Measurements from ENCODE around the gene ANKRD18A. TPM values are rescaled to one million over a fixed set of nuclear protein-coding genes. Genes with fewer than 3 reads are reported as not detected.

ANKRD18A gene
- total RNA-seq, 1 experiment from 2014 or later = 46.0 TPM

GRCh38 chr9:38651400-38652042, 31.1 kb upstream of the ANKRD18A start:
- TF ChIP-seq CTCF (IDR thresholded peaks at IDR 0.05; ENCODE audit: unreplicated experiment) = no peak
- H3K36me3 Mint-ChIP-seq (ENCODE audit: insufficient read depth, unreplicated experiment) = no peaks in the 10 kb centered on the region
- H3K4me3 Mint-ChIP-seq (ENCODE audit: unreplicated experiment) = no peak overlapping the region
- ChIA-PET CTCF (no interaction called here), POLR2A (no interaction called here)
- intact Hi-C loops (cut with micrococcal nuclease) = no loop called here
- no peaks in the 10 kb centered on the region for H3K4me1 Mint-ChIP-seq (ENCODE audit: insufficient read depth, unreplicated experiment)
- peaks cover 13% of the 10 kb centered on the region for H3K27me3 Mint-ChIP-seq (ENCODE audit: insufficient read depth, unreplicated experiment)
- no peaks in the 10 kb centered on the region for H3K9me3 Mint-ChIP-seq (ENCODE audit: unreplicated experiment)
- H3K27ac Mint-ChIP-seq (ENCODE audit: low read depth, unreplicated experiment) = no peak overlapping the region
- BruUV-seq (replicated peaks) = no TSS peak
- no peak for DNase-seq (ENCODE audit: unreplicated experiment)

- Mint-ChIP-seq H3K4me1 (ENCODE audit: insufficient read depth, unreplicated experiment) (no peaks in the 10 kb centered on the region), H3K27me3 (ENCODE audit: insufficient read depth, unreplicated experiment) (peaks cover 3% of the 10 kb centered on the region), H3K9me3 (ENCODE audit: unreplicated experiment) (no peaks in the 10 kb centered on the region), H3K27ac (ENCODE audit: low read depth, unreplicated experiment) (no peak overlapping the region), H3K36me3 (ENCODE audit: insufficient read depth, unreplicated experiment) (no peaks in the 10 kb centered on the region), H3K4me3 (ENCODE audit: unreplicated experiment) (no peak overlapping the region)
- ChIA-PET CTCF (interaction anchor here (1.0 kb wide), 1 partner anchor 8 kb away, joined by 3 read pairs; no protein-coding TSS in a partner anchor), POLR2A (no interaction called here)
- no peak for DNase-seq (ENCODE audit: unreplicated experiment)
- no peak for TF ChIP-seq CTCF (IDR thresholded peaks at IDR 0.05; ENCODE audit: unreplicated experiment)
- intact Hi-C loops (cut with micrococcal nuclease) = no loop called here
- no TSS peak for BruUV-seq (replicated peaks)
Observed at GRCh38 chr9:38650564-38650963, 30.2 kb upstream of the ANKRD18A start.

GRCh38 chr9:38649731-38650363, 29.5 kb upstream of the ANKRD18A start:
- intact Hi-C loops (cut with micrococcal nuclease) = no loop called here
- no peaks in the 10 kb centered on the region for H3K4me1 Mint-ChIP-seq (ENCODE audit: insufficient read depth, unreplicated experiment)
- no peak overlapping the region for H3K27ac Mint-ChIP-seq (ENCODE audit: low read depth, unreplicated experiment)

More at GRCh38 chr9:38649731-38650363, 29.5 kb upstream of the ANKRD18A start:
- no peaks in the 10 kb centered on the region for H3K36me3 Mint-ChIP-seq (ENCODE audit: insufficient read depth, unreplicated experiment)
- no peaks in the 10 kb centered on the region for H3K9me3 Mint-ChIP-seq (ENCODE audit: unreplicated experiment)
- no peak for DNase-seq (ENCODE audit: unreplicated experiment)
- no peak overlapping the region for H3K4me3 Mint-ChIP-seq (ENCODE audit: unreplicated experiment)
- no TSS peak for BruUV-seq (replicated peaks)
- H3K27me3 Mint-ChIP-seq (ENCODE audit: insufficient read depth, unreplicated experiment) = no peaks in the 10 kb centered on the region
- TF ChIP-seq CTCF (IDR thresholded peaks at IDR 0.05; ENCODE audit: unreplicated experiment) = no peak
- CTCF ChIA-PET = interaction anchor here (0.5 to 1.0 kb wide), 3 partner anchors 7 to 728 kb away, joined by 3 to 5 read pairs (median 3); no protein-coding TSS in a partner anchor
- POLR2A ChIA-PET = no interaction called here
